ENCODE measurements around the gene FASTK. TPM values are rescaled to one million over a fixed set of nuclear protein-coding genes. Genes with fewer than 3 reads are reported as not detected.
A peak's percentile ranks its signal among the peaks of the same experiment; 100 is the strongest.

FASTK gene
- total RNA-seq, 2 donors from 2014 or later: 35.5 to 56.3 TPM

- intact Hi-C loops (cut with DNase I): no loop called here
- DNase-seq (ENCODE audit: low spot score): no peak
These were observed 4.6 kb downstream of the FASTK start for GRCh38 chr7:151075978-151076426.

- intact Hi-C loops (cut with DNase I): no loop called here
- DNase-seq (ENCODE audit: low spot score): no peak
These were observed 5.0 kb downstream of the FASTK start for GRCh38 chr7:151075662-151075971.

DNA sequence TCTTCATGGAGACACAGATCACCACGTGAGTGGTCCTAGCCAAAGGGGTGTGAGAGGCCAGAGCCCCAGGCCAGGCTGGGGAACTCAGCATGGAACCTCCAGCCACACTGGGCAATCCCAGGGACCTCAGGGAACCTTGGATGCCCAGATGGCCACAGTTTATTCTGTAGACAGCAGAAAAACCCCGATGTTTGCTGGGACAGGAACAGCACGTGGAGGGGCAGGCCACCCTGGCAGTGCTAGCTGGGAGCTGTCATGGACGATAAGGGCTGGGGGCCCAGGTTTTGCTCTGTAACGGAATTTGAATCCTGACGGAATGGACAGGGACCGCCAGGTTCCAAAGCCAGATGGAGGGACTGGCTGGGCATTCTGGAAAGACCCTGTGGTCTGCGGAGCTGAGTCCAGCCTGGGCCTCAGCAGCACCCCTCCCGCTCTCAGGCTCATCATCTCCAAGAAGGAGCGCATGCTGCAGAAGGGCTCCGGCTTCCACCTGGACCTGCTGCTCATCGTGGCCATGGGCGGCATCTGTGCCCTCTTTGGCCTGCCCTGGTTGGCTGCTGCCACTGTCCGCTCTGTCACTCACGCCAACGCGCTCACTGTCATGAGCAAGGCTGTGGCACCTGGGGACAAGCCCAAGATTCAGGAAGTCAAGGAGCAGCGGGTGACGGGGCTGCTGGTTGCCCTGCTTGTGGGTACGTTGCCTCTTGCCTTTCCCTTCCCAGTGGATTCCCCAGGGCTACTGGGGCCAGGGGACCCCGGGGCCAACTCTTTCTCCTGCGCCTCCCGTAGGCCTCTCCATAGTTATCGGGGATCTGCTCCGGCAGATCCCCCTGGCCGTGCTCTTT, 5.6 kb downstream of the FASTK start:
- no peak for DNase-seq (ENCODE audit: low spot score)
- intact Hi-C loops (cut with DNase I): no loop called here

DNA sequence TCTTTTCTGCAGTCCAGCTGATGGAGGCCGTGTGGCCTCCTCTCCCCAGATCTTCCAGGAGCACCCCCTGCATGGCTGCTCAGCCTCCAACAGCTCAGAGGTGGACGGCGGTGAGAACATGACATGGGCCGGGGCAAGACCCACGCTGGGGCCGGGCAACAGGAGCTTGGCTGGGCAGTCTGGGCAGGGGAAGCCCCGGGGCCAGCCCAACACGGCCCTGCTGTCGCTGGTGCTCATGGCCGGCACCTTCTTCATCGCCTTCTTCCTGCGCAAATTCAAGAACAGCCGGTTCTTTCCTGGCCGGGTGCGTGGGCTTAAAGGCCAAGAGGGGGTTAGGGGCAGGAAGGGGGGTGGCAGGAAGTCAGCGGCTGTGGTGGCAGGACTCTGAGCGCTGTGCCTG, 6.6 kb downstream of the FASTK start:
- no peak for DNase-seq (ENCODE audit: low spot score)
- intact Hi-C loops (cut with DNase I): no loop called here

DNA sequence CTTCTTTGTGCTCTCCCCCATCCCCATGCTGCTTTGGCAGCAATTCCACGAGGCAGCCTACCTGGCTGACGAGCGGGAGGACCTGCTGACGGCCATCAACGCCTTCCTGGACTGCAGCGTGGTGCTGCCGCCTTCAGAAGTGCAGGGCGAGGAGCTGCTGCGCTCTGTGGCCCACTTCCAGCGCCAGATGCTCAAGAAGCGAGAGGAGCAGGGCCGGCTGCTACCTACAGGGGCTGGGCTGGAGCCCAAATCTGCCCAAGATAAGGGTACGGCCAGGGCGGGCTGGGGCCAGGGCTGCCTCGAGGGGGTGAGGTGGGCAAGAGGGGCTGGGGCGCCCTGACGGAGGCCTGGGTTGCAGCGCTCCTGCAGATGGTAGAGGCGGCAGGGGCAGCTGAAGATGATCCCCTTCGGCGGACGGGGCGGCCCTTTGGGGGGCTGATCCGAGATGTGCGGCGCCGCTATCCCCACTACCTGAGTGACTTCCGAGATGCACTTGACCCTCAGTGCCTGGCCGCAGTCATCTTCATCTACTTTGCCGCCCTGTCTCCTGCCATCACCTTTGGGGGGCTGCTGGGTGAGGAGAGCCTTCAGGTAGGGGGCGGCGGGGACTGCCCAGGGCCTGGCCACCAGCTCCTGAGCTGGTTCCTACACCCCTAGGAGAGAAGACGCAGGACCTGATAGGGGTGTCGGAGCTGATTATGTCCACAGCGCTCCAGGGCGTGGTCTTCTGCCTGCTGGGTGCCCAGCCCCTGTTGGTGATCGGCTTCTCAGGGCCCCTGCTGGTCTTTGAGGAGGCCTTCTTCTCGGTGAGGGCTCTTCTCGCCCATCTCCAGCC, 9.4 kb downstream of the FASTK start:
- intact Hi-C loops (cut with DNase I): no loop called here
- no peak for DNase-seq (ENCODE audit: low spot score)

DNA sequence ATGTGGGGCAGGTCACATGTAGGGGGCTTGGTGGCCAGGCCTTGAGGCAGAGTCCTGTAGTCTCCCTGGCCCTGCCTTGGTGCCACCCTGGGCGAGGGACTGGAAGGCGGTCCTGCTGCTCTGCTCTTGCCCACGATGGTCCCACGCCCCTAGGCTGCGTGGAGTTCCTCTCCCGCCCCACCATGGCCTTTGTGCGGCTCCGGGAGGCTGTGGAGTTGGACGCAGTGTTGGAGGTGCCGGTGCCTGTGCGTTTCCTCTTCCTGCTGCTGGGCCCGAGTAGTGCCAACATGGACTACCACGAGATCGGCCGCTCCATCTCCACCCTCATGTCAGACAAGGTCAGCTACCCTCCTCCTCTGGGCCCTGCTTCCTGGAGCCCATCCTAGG, 10.0 kb downstream of the FASTK start:
- intact Hi-C loops (cut with DNase I): no loop called here
- DNase-seq (ENCODE audit: low spot score): no peak

DNA sequence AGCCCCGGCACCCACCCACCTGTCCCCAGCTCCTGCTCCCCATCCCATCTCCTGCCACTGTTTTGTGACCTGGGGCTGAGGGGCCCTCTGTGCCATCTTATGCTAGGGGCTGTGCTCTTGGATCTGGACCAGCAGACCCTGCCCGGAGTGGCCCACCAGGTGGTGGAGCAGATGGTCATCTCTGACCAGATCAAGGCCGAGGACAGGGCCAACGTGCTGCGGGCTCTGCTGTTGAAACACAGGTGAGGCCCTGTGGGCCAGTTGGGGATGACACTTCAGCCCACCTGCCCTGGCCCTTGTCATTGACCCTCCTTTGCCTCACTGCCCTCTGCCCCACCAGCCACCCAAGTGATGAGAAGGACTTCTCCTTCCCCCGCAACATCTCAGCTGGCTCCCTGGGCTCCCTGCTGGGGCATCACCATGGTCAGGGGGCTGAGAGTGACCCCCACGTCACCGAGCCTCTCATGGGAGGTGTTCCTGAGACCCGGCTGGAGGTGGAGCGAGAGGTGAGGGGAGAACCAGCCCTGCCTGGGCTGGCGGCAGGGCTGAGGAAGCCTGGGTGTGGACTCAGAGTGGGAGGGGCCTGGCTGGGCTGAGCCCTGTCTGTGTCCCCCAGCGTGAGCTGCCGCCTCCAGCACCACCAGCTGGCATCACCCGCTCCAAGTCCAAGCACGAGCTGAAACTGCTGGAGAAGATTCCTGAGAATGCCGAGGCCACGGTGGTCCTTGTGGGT, 10.6 kb downstream of the FASTK start:
- intact Hi-C loops (cut with DNase I): no loop called here
- no peak for DNase-seq (ENCODE audit: low spot score)

DNA sequence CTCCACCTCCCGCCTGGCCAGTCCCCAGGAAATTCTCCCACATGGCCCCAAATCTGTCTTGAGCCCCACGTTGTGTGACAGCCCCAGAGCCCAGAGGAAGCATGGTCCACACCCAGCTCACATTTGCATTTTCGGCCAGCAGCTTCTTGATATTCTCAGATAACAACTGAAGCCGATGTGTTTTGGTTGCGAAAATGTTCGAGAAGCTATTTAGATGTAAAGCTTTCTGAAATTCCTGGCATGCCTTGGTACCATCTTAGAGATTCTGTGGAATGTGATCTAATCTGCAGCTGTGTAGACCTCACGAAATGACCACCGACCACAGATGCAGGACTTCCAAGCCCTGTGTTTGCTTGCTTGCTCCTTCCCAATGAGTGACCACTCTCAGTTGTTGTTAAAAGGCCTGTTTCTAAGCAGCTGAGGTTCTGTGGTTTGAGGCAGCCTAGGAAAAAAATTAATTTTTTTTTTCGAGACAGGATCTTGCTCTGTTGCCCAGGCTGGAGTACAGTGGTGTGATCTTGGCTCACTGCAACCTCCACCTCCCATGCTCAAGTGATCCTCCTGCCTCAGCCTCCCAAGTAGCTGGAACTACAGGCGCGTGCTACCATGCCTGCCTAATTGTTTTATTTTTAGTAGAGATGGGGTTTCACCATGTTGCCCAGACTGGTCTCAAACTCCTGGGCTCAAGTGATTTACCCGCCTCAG, 12.4 kb downstream of the FASTK start:
- intact Hi-C loops (cut with DNase I): no loop called here
- DNase-seq (ENCODE audit: low spot score): no peak

DNA sequence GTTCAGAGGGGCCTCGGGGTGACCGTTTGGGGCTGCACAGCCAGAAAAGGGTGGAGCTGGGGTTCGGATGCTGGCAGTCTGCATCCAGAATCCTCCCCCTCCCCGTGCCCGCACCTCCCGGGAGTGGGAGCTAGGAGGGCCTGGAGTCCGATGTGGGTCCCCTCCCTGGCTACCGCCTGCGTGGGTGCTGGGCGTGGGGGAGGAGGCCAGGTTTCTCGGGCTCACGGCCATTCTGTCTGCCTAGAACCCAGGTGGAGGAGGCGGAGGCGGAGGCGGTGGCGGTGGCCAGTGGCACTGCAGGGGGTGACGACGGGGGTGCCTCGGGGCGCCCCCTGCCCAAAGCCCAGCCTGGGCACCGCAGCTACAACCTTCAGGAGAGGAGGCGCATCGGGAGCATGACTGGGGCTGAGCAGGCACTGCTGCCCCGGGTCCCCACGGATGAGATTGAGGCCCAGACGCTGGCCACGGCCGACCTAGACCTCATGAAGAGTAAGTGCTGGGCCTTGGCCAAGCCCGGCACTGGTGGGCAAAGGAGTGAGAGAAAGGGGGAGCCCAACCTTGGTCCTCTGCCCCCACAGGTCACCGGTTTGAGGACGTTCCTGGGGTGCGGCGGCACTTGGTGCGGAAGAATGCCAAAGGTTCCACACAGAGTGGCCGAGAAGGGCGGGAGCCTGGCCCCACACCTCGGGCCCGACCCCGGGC, 14.2 kb downstream of the FASTK start:
- intact Hi-C loops (cut with DNase I): no loop called here
- no peak for DNase-seq (ENCODE audit: low spot score)

- intact Hi-C loops (cut with DNase I): no loop called here
- DNase-seq (ENCODE audit: low spot score): no peak
These were observed 15.1 kb downstream of the FASTK start for GRCh38 chr7:151065516-151065915.

- intact Hi-C loops (cut with DNase I): no loop called here
- no peak for DNase-seq (ENCODE audit: low spot score)
These were observed 15.6 kb downstream of the FASTK start for GRCh38 chr7:151064993-151065392.

DNA sequence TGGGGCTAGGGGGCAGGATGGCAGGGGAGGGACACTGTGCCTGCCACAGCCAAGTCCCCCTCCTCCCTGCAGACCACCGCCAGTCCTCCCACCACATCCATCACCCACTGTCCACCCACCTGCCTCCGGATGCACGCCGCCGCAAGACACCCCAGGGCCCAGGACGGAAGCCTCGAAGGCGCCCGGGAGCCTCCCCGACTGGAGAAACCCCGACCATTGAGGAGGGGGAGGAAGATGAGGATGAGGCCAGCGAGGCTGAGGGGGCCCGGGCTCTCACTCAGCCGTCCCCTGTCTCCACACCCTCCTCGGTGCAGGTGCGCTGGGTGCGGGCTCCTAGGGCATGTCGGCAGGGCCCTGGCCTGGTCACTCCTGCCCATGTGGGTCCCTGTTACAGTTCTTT, 16.2 kb downstream of the FASTK start:
- intact Hi-C loops (cut with DNase I): no loop called here
- no peak for DNase-seq (ENCODE audit: low spot score)

DNA sequence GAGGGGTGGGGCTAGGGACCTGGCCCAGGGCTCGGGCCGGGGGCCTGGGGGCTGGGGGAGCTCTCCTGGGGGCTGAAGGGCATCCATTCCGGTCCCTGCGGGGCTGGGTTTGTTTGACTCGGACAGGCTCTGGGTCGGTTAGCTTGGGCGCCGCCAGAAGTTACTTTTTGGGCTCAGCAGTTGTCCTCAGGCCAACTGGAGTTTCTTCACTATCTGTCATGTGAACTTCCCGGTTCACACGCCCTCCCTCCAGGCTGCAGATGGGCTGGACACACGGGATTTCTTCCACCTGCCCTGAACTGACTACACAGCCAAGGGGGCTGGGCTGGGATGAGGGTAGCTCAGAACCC, 17.4 kb downstream of the FASTK start:
- DNase-seq (ENCODE audit: low spot score): no peak
- intact Hi-C loops (cut with DNase I): no loop called here

GRCh38 chr7:151062399-151063211, 18.0 kb downstream of the FASTK start:
- intact Hi-C loops (cut with DNase I): no loop called here
- DNase-seq (ENCODE audit: low spot score): peak; percentile 89

DNA sequence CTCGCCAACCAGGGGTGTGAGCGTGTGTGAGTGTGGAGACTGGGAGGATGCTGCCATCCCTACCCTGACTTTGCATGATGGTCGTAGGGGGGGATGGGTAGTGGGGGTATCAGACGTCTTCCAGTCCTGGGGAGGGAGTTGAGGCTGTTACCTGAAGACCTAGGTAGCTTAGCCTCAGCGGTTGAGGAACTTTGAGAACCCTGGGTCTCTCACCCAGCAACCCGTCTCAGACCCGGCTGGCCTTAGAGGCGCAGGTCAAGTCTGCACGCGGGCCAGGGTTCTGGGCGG, 18.6 kb downstream of the FASTK start:
- intact Hi-C loops (cut with DNase I): no loop called here
- DNase-seq (ENCODE audit: low spot score): no peak

DNA sequence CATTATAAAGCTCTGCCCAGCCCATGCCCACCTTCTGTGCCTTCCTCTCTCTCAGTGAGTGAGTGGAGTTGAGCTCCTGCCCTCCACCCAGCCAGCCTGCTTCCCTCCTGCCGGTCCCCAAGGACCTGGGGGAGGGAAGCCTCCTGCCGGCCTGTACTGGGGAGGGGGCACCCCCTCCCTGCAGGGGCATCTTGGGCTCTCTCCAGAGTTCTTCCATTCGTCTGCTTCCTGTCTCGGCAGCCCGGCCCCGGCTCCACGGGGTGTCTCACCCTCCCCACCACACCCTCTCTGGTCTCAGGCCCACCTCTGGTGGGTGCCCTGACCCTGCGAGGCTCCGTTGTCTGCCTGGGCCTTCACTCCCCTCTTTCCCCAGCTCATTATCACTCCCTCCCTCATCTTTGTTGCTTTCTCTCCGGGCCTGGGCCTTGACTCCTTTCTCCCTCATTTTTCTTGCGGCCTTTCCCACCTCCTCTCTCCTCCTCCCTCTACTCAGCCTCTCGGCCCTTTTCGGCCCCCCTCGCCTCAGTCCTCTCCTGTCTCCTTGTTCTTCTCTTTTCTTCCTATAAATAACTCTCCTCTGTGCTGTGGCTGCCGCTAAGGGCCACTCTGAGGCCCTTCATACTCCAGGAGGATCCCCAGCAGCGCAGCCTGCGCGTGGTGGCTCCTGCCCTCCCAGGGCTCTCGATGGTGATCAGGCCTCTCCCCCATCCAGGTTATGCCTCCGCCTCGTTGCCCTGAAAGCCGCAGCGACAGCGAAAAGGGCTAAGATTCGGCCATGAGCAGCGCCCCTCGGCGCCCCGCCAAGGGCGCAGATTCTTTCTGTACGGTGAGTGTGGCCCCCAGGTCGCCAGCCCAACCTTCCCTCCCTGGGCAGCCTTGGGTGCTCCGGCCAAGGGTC, 19.1 kb downstream of the FASTK start:
- intact Hi-C loops (cut with DNase I): no loop called here
- no peak for DNase-seq (ENCODE audit: low spot score)

GRCh38 chr7:151060416-151061212, 20.0 kb downstream of the FASTK start:
- intact Hi-C loops (cut with DNase I): no loop called here
- no peak for DNase-seq (ENCODE audit: low spot score)
